Measurements from ENCODE around the gene PLVAP.

Gene PLVAP

GRCh38 chr19:17357078-17357666 lies 20.0 kb downstream of the PLVAP start:
- no peak for DNase-seq

DNA sequence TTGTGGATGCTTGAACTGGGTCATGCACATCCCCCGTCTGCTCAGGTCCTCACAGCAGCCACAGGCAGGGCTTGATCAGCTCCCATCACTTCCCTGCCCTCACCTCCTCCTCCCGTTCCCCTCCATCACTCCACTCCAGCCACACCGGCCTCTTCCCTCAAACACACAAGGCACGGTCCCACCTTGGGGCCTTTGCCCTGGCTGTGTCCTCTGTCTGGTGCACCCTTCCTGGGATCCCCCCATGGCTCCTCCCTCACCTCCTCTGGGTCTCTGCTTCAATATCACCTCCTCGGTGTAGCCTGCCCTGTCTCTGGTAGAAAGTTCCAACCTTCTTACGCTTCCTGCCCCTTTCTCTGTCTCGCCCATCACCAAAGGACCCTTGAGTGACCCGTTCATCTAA lies 23.8 kb downstream of the PLVAP start:
- no peak for DNase-seq

DNA sequence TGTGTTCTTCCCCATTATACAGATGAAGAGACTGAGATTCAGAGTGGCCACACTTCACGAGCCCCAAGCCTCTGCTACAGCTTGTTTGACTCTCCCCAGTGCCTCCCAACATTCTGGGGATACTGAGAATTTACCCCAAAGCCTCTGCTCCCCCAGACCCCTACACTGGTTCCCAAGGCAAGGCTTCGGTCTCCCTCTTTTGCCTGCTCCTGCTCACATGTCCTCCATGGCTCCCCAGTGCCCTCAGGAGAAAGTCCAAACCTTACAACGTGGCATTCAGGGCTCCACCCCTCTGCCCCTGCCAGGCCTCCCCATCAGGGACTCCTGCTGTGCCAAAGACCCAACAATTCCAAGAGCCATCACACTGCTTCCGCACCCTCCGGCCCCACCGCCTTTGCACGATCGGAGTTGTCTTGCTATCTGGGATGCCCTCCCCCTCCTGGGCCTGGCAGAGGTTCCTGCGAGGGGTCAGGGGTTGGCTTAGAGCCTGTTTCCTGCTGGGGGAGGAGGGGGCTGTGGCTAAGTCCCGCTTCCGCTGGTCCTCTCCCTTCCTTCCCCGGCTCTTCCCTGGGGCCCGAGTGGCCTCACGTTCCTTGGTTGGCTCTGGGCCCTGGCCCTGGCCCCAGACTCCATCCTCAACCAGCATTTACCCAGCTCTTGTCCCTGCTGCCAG lies 24.4 kb downstream of the PLVAP start:
- DNase-seq, result no peak

DNA sequence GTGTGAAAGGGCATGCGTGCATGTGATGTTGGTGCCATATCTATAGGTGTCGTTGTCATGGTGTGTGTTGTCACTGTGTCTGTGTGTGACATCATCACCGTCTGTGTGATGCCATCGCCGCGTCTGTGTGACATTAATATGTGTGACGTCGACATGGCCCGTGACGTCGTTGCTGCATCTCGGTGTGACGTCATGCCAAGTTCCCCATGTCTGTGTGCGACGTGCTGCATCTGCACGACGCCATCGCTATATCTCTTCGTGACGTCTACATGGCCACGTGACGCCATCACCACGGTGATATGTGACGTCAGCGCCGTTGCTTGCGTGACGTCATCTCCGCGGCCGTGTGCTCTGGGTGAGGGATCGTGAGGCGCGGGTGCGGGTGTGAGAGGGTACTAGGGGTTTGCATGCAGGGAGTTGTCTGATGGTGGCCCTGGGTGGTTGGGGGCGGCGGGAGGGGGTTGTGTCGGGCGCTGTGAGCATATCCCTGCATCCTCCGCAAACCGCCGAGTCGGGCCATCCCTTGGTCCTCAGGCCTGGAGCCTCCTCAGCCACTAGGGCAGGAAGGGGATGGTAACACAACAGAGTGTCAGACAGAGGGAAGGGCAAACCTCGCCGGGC lies 25.2 kb downstream of the PLVAP start:
- DNase-seq, result no peak

DNA sequence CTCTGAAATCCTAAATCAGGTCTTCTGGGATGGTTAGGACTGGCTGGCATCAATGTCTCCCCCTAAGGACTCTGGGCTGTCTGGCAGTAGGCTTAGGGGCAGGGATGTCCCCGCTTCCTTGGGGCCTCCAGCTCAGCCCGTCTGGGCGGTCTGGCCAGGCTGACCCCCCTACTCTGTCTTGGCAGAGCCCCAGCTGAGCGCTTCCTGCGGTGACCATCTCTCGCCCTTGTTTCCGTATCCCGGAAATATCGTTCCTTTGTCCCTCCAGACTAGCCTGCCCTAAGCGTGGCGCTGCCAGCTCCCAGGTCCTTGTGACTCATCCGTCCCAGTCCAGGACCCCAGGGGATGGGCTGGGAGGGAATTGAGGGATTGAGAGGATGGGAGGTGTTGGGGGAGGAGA lies 28.4 kb downstream of the PLVAP start:
- DNase-seq, result peak; percentile 95

GRCh38 chr19:17347877-17348276 lies 29.3 kb downstream of the PLVAP start:
- DNase-seq, result no peak

DNA sequence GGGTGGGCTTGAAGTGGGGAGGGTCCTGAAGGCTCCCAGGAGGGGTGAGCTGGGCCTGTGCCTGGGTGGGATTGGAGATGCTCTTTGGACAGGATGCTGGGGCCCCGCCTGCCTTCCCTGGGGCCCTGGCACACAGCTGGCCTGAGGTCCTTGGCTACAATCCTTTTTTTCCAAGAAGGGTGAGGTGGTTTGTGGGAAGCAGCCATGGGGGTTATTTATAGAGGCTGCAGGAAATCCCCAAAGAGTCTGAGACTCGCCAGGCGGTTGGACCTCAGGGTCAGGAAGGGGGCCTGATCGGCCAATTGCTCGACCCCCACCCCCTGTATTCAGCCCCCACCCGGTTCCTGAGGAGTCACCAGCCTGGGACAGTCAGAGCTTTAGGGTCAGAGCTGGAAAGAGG lies 29.8 kb downstream of the PLVAP start:
- DNase-seq, result no peak

GRCh38 chr19:17346109-17346671 lies 31.0 kb downstream of the PLVAP start:
- peak; percentile 80 for DNase-seq

- DNase-seq, result no peak
Measured at GRCh38 chr19:17341845-17342244, 35.3 kb downstream of the PLVAP start.

DNA sequence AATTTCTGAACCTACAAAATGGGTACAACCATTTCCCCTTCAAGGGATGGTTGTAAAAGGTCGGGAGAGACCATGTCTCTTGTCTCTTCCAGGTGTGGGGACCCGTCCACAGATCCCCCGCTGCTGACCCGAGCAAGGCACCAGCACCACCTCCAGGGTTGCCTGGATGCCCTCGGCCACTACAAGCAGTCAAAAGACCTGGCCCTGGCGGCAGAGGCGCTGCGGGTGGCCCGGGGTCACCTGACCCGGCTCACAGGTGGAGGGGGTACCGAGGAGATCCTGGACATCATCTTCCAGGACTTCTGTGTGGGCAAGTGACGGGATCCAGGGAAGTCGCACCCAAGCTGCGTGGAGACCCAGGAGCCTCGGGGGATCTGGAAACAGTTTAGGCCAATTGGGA lies 35.8 kb downstream of the PLVAP start:
- no peak for DNase-seq

DNA sequence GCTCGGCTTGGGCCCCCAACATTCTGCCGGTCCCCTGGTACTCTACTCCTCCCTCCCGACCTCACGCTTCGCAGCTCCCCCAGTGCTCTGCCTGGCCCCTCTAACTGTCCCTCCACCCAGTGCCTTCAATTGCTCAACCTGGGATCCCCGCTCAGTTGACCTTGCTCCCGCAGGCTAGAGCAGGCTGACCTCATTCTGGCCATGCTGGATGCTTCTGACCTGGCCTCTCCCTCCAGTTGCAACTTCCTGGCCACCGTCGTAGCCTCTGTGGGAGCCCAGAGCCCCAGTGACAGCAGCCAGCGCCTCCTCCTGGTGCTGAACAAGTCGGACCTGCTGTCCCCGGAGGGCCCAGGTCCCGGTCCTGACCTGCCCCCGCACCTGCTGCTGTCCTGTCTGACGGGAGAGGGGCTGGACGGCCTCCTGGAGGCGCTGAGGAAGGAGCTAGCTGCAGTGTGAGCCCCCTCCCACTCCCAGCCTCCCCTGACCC lies 36.2 kb downstream of the PLVAP start:
- DNase-seq, result no peak

- DNase-seq, result peak; percentile 87
Measured at GRCh38 chr19:17340302-17340870, 36.8 kb downstream of the PLVAP start.

DNA sequence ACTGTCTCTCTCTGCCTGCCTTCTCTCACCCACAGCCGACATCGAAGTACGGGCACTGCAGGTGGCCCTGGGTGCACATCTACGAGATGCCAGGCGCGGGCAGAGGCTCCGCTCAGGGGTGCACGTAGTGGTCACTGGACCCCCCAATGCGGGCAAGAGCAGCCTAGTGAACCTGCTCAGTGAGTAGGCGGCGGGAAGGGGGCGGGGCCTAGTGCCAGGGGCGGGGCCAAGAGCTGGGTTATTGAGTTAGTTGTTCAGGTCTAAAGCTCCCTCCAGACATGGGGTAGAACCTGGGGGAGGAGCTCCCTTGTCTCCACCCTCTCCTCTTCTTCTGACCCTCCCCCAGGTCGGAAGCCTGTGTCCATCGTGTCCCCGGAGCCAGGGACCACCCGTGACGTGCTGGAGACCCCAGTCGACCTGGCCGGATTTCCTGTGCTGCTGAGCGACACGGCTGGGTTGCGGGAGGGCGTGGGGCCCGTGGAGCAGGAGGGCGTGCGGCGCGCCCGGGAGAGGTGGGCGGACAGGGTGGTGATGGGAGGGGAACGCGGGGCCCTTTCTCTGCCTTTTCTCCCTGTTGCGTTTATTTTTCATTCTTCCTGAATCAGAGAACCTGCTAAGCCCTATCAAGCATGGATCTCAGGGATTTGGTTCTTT lies 37.9 kb downstream of the PLVAP start:
- DNase-seq, result peak; percentile 69

GRCh38 chr19:17338433-17339078 lies 38.6 kb downstream of the PLVAP start:
- no peak for DNase-seq

DNA sequence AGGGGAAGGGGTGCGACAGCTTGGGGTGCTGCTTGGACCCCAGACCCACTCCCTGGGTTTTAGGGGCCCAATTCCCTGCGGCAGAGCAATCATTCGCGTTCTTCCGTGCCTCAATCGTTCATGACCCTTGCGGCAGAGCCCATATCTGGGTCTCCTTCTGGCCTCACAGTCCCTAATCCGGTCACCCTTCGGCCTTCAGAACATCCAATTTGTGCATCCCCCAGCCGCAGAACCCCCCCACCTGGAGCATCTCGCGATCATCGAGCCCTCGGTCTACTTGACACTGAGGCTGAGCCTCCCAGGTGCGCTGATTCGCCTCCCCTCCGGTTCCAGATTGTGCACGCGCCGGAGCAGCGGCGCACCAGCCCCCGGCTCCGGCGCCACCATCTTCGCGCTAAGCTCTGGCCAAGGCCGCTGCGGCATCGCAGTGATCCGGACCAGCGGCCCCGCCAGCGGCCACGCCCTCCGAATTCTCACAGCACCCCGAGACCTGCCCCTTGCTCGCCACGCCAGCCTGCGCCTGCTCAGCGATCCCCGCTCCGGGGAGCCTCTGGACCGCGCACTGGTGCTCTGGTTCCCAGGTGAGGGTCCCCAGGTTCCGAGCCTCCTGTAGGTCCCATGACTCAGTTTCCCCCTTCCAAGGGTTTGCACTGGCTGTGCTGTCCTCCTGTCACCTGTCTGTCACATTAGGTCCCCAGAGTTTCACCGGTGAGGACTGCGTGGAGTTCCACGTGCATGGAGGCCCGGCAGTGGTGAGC lies 39.3 kb downstream of the PLVAP start:
- no peak for DNase-seq

GRCh38 chr19:17336872-17337674 lies 40.1 kb downstream of the PLVAP start, which contains the start of gene GTPBP3:
GTPBP3 (plus strand) TSS chr19:17337553; CDS start chr19:17337612, 59 bp downstream.
- DNase-seq, result peak; percentile 99

DNA sequence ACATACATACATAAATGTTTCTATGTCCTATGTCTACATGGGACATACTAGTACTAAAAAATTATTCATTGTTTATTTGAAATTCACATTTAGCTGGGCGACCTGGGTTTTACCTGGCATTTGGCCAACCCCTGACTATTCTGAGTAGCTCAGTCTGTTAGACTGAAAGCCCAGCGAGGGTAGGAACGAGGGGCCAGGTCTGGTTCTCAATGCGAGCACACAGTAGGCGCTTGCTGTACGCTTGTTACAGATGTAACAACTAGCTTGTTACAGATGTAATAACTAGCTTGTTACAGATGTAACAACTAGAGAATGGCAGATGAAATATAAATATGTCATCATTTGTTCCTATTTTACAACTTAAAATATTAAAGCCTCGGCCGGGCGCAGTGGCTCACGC lies 41.6 kb downstream of the PLVAP start:
- no peak for DNase-seq

- DNase-seq, result peak; percentile 98
Measured at GRCh38 chr19:17334414-17335409, 42.4 kb downstream of the PLVAP start, which contains the start of gene ANO8. ANO8 (minus strand) TSS chr19:17334855; CDS start chr19:17334670, 185 bp downstream.

Data from islet precursor cell (in vitro differentiated cells).